HL-60/S4 (cell line): ENCODE measurements around the gene CHST11.
"Not testable (repeated sequence)": the region's sequence is repeated elsewhere in the genome, so short reads cannot be mapped to it uniquely, and the experiment has no call there.

ENCODE experiments used
- in situ Hi-C: fragments of 300-500 bp; cut with MboI; formaldehyde crosslinking; loops from 2 replicates; pipeline ENCODE4 v1.14.3; 2022; ENCODE audit warnings: low sequenced_read_pairs

CHST11 gene

DNA sequence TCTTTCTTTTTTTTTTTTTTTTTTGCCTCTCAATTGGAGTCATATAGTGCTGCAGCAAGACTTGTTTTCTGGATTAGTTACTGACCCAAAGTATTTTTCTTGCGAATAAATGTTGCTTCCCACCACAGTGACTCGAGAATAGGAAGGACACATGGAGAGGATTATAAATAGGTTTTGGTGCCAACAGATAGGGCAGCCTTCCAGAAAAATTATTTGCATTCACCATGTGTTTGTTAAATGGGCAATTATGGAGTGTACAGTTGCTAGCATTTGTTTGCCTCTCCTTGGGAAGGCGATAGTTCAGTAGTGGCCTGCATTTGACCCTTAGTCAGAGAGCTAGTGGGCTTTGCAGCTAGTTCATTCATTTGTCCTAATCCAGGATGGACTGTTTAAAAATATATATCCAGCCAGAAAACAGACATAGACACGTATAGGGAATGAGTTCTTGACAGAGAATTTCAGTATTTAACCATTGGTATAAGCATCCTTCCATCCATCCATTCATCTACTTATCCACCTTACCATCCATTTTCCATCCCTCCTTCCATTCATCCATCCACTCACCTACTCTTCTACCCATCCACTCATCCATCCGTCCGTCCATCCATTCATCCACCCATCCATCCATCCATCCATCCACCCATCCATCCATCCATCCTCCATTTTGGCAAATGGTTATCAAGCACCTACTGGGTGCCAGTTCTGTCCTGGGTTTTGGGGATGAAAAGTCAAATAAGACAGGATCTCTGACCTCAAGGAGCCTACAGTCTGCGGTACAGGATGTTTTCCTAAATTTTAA is 67.5 kb downstream of the CHST11 start:
- in situ Hi-C loops: no loop called here

DNA sequence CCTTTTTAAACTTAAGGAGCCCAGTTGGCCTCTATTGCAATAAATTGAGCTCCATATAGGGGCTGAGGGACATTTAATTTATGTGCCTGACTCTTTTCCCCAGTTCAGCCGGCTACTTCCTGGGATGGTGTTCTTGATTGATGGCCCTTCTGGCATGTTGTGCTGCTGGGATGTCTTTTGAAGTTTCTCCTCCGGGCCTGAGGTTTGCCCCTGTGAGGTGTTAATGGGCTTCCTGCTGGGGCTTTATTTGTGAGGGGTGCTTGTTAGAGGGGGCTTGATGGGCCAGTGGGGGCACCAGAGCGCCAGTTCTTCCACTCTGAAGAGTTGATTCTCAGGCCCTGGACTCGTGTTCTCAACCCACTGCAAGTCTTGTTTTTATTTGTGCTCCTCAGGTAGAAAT is 69.6 kb downstream of the CHST11 start:
- in situ Hi-C loops: no loop called here

DNA sequence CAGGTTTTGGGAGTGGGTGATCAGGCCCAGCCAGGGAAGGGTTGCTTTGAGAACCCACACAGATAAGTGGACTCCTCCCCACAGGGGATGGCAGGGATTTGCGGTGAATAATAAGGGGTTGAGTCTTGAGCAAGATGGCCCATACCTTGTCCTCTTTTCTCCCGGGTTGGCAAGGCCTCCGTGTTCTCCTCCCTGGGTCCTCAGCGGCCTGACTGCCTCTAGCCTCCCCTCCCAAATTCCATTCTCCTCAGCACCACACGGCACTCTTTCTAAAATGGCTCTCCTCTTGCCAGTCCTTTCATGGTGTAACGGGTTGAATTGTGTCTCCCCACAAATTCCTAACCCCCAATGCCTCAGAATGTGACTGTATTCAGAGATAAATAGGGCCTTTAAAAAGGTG is 70.0 kb downstream of the CHST11 start:
- in situ Hi-C loops: no loop called here

DNA sequence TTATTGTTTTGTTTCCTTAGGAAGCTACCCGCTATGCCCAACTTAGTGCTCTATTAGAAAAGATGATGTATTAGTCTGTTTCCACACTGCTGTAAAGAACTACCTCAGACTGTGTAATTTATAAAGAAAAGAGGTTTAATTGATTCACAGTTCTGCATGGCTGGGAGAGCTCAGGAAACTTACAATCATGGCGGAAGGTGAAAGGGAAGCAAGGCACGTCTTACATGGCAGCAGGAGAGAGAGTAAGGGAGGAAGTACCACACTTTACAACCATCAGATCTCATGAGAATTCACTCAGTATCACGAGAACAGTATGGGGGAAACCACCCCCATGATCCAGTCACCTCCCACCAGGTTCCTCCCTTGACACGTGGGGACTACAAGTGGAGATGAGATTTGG is 70.9 kb downstream of the CHST11 start:
- in situ Hi-C loops: not testable (repeated sequence)

DNA sequence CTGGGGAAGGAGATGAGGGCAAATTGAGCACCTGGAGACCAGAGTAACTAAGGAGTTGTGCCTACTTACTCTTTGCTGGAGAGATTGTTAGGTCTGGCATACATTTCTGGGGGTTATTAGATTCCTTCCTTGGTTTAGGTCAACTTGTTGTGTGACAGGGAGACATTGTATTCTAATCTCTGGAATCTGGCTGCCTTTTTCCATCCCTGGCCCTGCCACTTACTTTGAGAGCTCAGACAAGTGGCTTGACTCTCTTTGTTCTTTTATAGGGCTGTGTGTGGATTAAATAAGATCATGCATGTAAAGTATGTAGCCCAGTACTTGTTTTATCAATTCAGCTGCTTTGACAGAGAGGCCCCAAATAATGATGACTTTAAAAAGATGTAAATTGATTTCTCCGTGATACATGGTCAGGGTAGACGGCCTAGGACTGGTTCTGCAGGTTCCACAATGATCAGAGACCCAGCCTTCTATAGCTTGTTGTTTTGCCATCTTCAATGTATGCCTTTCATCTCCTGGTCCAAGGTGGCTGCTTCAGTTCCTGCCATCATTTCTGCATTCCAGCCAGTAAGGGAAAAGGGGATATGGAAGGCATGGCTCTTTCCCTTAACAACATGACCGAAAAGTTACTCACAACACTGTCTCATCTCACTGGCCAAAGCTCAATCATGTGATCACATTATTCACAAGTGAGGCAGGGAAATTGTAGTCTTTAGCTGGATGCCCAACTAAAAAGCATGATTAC is 72.6 kb downstream of the CHST11 start:
- in situ Hi-C loops: no loop called here

DNA sequence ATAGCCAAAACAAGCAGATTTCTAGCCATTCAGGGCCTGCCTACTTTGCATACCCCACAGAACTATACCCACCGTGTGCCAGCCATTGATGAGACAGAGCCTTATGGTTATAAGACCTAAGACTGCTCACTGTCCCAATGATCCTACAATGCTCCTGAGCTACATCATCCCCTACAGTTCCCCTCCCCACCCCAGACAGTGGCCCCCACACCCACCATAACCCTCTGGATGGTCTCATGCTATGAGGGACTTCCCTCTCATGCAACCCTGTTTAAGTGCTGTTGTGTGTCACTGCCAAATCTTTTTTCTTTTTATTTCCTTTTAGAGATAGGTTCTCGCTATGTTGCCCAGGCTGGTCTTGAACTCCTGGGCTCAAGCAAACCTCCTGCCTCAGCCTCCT is 75.9 kb downstream of the CHST11 start:
- in situ Hi-C loops: no loop called here

DNA sequence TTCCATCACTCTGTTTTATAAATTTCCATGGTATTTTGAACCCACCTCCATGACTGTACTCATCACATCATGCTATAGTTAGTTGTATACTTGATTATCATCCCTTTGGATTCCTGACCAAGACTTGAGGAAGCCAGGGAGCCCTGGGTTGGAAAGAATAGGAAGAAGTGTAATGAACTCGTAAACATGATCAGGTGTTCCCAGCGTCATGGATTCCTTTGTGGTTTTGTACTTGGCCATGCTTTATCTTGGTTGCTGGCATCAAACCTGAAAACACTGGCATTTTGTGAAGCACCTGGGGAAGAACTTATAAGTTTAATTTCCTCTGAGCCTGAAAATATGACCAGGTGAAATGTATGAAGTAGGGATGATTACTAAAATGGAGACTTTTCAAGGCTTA is 76.4 kb downstream of the CHST11 start:
- in situ Hi-C loops: no loop called here

DNA sequence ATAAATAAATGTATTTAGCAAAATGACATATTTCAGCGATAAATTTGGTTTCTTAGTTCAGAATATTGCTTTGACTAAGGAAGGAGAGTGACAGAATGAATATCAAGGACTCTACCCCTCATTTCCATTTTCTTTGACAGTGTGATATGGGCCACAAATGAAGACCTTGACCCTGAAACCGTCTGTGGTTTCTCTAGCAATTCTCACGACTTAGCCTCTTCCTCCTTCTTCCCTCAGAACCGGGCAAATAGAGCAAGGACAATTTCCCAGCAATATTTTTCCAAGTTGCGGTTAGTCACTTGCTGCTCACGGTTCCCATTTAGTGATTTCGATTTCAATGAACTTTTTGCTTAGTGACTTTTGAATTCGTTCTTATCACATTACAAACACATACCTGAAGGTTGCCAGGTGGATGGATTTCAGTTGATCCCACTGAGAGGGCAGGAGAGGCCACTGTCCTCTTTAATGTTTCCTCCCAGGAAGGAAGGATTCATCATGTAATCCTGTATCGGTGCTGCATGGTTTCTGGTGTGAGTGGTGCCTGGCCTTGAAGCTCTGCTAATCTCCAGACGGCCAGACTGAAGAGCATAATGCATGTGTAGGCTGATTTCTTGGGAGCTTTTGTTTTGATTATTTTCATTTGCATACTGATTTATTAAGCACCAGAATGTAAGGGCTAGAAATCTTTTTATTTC is 77.6 kb downstream of the CHST11 start:
- in situ Hi-C loops: no loop called here

DNA sequence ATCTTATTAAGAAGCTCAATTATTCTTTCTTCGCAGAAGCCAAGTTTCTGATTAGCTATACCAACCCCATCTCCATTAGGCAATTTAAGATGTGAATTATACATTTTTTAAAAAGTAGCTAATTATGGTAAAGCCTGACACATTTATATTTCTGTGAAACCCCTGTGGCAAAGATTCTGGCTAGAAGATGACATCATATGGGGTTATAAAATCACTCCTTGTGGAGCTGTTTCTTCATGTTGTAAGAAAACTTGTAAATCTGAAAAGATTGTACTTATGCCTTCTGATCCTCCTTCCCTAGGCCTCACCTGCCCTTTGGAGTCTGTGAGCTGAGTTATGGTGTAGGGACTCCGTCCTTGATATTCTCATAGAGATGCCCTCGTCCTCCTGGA is 78.1 kb downstream of the CHST11 start:
- in situ Hi-C loops: no loop called here

DNA sequence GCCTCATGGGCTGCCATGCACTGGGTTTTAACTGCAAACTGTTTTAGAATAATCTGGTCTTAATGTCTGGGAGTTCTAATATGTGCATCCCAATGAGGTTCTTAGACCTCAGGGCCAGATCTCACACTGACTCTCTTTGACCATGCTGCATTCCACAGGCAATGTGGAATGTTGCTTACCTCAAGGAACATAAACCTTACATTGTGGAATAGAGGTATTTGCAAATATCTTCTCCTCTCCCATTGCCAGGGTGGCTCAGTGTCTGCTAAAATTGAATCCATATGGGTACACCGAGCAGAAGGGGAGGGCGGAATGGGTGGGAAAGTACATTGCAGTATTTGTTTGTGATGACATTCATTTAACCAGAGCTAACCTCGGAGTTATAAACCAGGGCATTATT is 78.6 kb downstream of the CHST11 start:
- in situ Hi-C loops: no loop called here

DNA sequence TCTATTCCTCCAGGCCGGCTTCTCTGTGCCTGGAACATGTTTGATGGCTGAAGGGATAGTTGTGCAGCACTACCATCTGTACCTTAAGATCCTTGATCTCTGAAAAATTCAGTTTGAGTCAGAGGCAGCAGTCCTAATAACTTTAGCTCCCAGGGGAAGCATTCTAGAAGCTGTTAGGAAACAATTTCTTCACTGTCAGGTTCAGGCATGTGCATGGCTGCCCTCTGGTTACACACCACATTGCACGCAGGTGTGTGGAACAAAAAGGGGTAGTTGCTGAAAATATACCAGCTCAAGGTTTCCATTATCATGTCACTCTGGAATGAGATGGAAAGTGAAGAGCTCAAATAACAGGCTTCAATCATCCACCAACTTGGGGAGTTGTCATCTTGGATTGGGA is 80.1 kb downstream of the CHST11 start:
- in situ Hi-C loops: no loop called here

DNA sequence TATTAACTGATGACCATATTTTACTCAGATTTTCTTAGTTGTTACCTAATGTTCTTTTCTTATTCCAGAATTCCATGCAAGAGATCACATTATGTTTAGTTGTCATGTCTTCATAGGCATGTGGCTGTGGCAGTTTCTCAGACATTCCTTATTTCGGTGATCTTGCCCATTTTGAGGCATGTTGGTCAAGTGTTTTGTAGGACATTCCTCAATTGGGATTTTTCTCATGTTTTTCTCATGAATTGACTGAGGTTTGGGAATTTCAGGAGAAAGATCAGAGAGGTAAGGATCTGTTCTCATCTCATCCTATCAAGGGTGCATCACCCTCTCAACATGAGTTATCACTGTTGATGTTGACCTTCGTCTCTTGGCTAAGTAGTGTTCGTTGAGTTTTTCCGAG is 81.3 kb downstream of the CHST11 start:
- in situ Hi-C loops: no loop called here

DNA sequence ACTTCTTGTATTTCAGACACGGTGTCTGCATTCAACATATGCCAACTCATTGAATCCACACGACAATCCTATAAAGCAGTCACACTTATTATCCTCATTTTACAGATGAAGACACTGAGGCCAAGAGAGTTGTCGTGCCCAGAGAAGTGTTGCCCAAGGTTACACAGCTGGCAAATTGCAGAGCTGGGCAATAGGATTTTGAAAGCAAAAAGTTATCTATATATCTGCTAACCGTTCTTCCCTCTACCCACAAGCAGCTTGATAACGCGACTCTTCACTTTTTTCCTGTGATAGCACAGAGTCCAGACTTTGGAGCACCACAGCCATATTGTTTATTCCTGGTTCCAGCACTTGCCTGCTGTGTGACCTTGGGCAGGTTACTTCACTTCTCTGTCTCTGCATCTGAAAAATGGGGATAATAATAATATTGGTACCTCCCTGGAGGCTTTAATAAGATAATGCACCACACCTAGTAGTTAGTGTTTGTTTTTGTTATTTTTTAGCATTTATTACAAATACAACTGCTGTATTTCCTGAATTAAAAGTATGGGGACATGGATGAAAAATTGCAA is 82.2 kb downstream of the CHST11 start:
- in situ Hi-C loops: no loop called here

DNA sequence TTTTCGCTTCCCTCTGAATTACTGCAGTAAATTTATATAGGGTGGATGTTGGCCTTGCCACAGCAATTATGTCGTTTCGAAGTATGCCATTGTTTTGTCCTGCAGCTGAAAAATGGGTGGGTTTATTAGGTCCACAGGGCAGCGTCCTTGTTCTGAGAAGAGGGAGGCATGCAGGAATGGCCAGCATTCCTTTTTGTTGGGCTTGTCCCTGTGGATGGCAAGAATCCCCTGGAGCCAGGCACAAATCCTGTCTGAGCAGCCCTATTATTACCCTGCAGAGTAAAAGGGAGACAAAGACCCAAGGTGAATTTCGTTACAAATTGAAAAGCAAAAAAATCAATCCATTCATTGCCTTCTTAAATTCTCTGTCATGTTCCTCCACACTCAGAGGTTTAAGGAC is 88.1 kb downstream of the CHST11 start:
- in situ Hi-C loops: no loop called here

DNA sequence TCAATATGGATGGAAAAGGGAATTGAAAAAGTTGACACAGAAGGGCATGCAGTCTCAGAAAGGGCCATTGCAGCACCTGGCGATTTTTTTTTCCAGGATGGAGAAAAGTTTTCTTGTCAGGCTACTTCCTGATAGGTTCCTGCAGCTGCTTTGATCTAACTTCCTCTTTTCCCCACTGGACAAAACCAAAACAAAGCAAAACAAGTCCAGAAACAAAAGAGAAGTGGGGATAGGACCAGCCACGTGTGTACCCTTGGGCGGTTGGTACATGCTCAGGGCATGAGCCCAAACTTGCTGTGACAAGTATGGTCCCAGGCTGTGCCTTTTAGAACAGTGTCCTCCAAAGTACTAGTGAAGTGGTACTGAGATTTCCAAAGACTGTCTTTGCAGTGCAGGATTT is 89.8 kb downstream of the CHST11 start:
- in situ Hi-C loops: no loop called here

DNA sequence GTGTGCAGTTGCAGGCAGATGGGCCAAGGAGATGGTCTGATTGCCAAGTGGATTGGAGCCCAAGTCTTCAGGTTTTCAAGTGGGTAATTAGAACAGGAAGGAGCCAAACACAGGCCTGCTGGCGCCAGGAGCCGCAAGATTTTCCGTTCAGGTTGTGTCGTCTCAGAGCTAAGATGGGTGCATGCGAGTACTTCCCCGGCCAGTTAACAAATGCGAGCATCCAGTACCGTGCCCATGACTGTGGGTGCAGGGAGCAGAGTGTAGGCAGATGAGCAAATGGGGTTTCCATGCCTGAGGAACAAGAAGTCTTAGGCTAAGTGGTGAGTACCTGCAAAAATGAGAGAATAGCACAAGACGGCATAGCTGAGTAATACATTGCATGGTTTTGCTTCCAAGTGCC is 90.5 kb downstream of the CHST11 start:
- in situ Hi-C loops: no loop called here

DNA sequence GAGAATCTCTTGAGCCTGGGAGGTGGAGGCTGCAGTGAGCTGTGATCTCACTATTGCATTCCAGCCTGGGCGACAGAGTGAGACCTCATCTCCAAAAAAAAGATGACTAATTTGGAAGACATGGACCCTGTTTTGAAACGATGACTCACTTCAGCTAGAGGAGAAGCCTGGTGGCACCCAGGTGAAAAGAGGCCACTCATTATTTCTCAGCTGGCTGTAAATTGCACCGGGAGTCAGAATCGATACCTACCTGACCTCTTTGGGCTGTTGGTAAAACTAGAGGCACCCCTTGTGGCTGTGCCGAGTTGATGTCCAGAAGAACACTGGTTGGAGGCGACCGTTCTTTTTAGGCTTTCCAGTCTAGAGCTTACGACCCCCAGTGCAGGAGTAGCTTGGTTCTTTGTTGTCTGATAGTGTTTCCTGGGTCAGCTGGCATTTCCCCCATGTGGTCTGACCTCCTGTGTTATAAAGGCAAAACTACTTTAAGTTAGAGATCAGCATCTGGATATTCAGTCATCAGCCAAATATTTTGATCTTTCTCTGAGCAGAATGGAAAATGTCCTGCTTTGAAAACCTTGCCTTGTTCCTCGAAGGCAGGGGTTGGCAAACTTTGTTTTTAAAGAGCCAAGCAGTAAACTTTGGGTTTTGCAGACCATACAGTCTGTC is 93.2 kb downstream of the CHST11 start:
- in situ Hi-C loops: no loop called here

DNA sequence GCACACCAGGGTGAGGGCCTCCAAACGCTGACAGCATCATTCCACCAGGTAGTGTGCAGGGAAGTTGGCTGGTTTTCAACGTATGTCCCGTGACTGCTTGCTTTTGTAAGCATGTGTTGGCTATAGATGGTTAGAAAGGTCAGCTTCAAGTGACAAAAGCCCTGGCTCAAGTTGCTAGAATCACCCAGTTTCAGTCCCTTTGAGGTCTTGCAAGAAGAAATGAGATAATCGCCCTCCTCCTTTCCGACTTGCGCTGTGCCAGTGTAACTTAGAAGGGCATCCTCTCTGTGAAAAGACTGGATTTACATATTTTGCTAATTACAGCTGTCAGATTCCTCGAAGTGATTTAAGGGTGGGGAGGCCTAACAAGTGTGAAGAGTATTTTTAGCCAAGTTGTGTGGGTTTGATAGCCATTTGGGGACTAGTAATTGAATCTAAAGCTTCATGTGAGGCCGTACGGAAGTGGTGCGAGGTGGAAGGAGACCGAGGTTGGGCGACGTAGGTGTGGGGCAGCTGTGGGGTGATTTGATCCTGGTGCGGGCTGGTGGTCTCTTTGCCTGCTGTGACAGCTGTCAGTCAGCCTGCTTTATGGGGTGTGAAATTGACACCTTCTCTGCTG is 94.7 kb downstream of the CHST11 start:
- in situ Hi-C loops: no loop called here

DNA sequence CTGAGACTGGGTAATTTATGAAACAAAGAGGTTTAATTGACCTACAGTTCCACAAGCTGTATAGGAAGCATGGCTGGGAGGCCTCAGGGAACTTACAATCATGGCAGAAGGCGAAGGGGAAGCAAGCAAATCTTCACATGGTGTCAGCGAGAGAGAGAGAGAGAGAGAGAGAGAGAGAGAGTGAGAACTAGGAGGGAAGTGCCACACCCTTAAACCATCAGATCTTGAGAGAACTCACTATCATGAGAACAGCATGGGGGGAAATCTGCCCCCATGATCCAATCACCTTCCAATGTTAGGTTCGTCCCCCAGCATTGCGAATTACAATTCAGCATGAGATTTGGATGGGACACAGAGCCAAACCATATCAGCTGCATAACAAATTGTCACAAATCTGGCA is 96.7 kb downstream of the CHST11 start:
- in situ Hi-C loops: no loop called here

DNA sequence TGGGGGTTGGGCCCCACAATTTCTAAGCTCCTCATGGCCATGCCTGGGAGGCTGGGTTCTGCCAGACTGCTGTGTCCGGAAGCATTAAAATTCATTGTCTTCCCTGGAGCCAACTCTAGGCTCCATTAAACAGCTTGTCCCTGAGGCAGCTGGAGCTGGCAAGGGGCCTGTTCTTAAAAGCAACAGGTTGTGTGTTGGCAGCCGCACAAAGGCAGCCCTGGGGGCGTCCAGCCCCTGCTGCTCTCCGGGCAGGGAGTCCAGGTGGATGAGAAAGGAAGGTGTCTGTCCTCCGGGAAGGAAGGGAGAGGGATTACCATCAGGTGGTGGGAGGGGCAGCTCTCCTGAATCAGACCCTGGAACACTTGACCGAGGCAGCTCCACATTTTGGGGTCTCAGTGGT is 98.9 kb downstream of the CHST11 start:
- in situ Hi-C loops: no loop called here
